22Rv1 (cell line): ENCODE measurements around the gene WAPL.

ENCODE experiments used
- CTCF ChIP-seq: fragments of 450-650 bp; IDR thresholded peaks from 2 replicates; pipeline ENCODE4 v1.5.1; 2017; ENCODE audit warnings: mild to moderate bottlenecking
- ZFX ChIP-seq: fragments of 450-650 bp; IDR thresholded peaks from 2 replicates; pipeline ENCODE4 v1.6.1; 2017; ENCODE audit warnings: antibody characterized with exemption, borderline replicate concordance

GRCh38 chr10:86436963-86437362 lies 84.6 kb downstream of the WAPL start:
- TF ChIP-seq CTCF (no peak), ZFX (no peak)
